GM12878 (cell line): ENCODE data around the gene COL27A1. TPM values are rescaled to one million over a fixed set of nuclear protein-coding genes. Genes with fewer than 3 reads are reported as not detected.

ENCODE experiments used
- ATAC-seq: fragments of 200-7000 bp; cut with Tn5 transposase; 3 replicates; pipeline ENCODE4 v1.9.1; 2020; ENCODE audit warnings: mild to moderate bottlenecking, moderate library complexity
- BruUV-seq: library from RNA; stranded (reverse); fragments of 400-500 nt; replicated peaks from 2 replicates; lab custom pipeline; 2021; lab: Mats Ljungman, UMichigan
- CTCF ChIA-PET: fragments of 300-600 bp; sonication (Branson Sonifier 250); formaldehyde crosslinking; extraction: SDS; loops from one replicate; lab custom pipeline; 2021; ENCODE audit warnings: inconsistent platforms; lab: Yijun Ruan, JAX
- POLR2A ChIA-PET: fragments of 350-600 bp; formaldehyde crosslinking; extraction: SDS; loops from one replicate; lab custom pipeline; 2021; ENCODE audit warnings: inconsistent platforms; lab: Charles Lee
- RAD21 ChIA-PET: fragments of 300-600 bp; sonication (Branson Sonifier 250); formaldehyde crosslinking; loops from one replicate; lab custom pipeline; 2023; ENCODE audit warnings: antibody characterized with exemption; ENCODE audit not compliant: unreplicated experiment; lab: Charles Lee
- SMC1A ChIA-PET: fragments of 300-600 bp; sonication (Branson Sonifier 250); formaldehyde crosslinking; loops from one replicate; lab custom pipeline; 2023; ENCODE audit not compliant: unreplicated experiment, uncharacterized antibody; lab: Charles Lee
- DNase-seq: peaks from one replicate; pipeline ENCODE4 v3.0.0-alpha.2; 2011; ENCODE audit warnings: low read depth, low spot score
- FAIRE-seq: peaks from 3 replicates; lab custom pipeline; 2011; peaks lifted over from hg19 to GRCh38; lab: Jason Lieb, UNC
- H2AFZ ChIP-seq: 2 replicates; pipeline ENCODE4 v1.6.0; 2011; ENCODE audit warnings: low read depth, low read length, control low read depth; ENCODE audit not compliant: control insufficient read depth
- H3K27ac ChIP-seq: 2 replicates; pipeline ENCODE4 v1.5.1; 2011; ENCODE audit warnings: control low read depth; ENCODE audit not compliant: control insufficient read depth, insufficient read depth
- H3K27me3 ChIP-seq, 2 experiments: replicated peaks in 1 of 2; 2 replicates each; pipeline versions ENCODE4 v1.6.0 to v1.6.1; 2011; ENCODE audit warnings: low read length in 1 of 2; ENCODE audit not compliant: control insufficient read depth in 2 of 2, insufficient read depth in 2 of 2
- H3K36me3 ChIP-seq, 2 experiments: 2 replicates each; pipeline ENCODE4 v1.5.1; 2011; ENCODE audit warnings: low read length in 1 of 2; ENCODE audit not compliant: control insufficient read depth in 2 of 2, insufficient read depth in 2 of 2
- H3K4me1 ChIP-seq: 2 replicates; pipeline ENCODE4 v1.6.1; 2011; ENCODE audit warnings: mild to moderate bottlenecking, low read length, moderate library complexity, mixed read lengths; ENCODE audit not compliant: control insufficient read depth, insufficient read depth
- H3K4me2 ChIP-seq: 2 replicates; pipeline ENCODE4 v1.6.0; 2011; ENCODE audit warnings: control low read depth; ENCODE audit not compliant: control insufficient read depth, insufficient read depth
- H3K4me3 ChIP-seq: fragments of 200-600 bp; sonication (generic); 2 replicates; pipeline ENCODE4 v1.5.1; 2016
- H3K79me2 ChIP-seq: 2 replicates; pipeline ENCODE4 v1.6.0; 2011; ENCODE audit warnings: low read length; ENCODE audit not compliant: control insufficient read depth, insufficient read depth
- H3K9ac ChIP-seq: 2 replicates; pipeline ENCODE4 v1.8.0; 2011; ENCODE audit warnings: low read length, control low read depth, mixed read lengths; ENCODE audit not compliant: control insufficient read depth, insufficient read depth
- H3K9me3 ChIP-seq: replicated peaks from 3 replicates; pipeline ENCODE4 v1.5.1; 2011; ENCODE audit warnings: mild to moderate bottlenecking, low read length; ENCODE audit not compliant: control insufficient read depth, insufficient read depth
- H4K20me1 ChIP-seq: 2 replicates; pipeline ENCODE4 v1.6.0; 2011; ENCODE audit not compliant: control insufficient read depth, insufficient read depth
- DPF2 ChIP-seq: fragments of 450-650 bp; IDR thresholded peaks from 2 replicates; pipeline ENCODE4 v1.6.1; 2017; ENCODE audit warnings: mild to moderate bottlenecking
- ESRRA ChIP-seq: IDR thresholded peaks from 2 replicates; pipeline ENCODE4 v1.6.1; 2012; ENCODE audit warnings: mild to moderate bottlenecking, low read length, improper control_type of control experiment
- GABPA ChIP-seq: IDR thresholded peaks from 2 replicates; pipeline ENCODE4 v1.6.1; 2014; ENCODE audit warnings: antibody characterized with exemption, low read depth, mild to moderate bottlenecking, inconsistent platforms
- HCFC1 ChIP-seq: fragments of 150-350 bp; IDR thresholded peaks from 2 replicates; pipeline ENCODE4 v1.6.1; 2014; ENCODE audit warnings: low read length
- MXI1 ChIP-seq: fragments of 150-350 bp; IDR thresholded peaks from 2 replicates; pipeline ENCODE4 v1.6.1; 2011; ENCODE audit warnings: low read depth, mild to moderate bottlenecking, inconsistent platforms, low read length, improper control_type of control experiment
- NFXL1 ChIP-seq: fragments of 450-650 bp; IDR thresholded peaks from 2 replicates; pipeline ENCODE4 v1.6.1; 2017; ENCODE audit warnings: antibody characterized with exemption, mild to moderate bottlenecking, borderline replicate concordance
- NR2C2 ChIP-seq: IDR thresholded peaks from 2 replicates; pipeline ENCODE4 v1.6.1; 2011; ENCODE audit warnings: borderline replicate concordance, low read depth; ENCODE audit not compliant: control insufficient read depth, insufficient read length
- PAX5 ChIP-seq: IDR thresholded peaks from 2 replicates; pipeline ENCODE4 v1.6.1; 2011; ENCODE audit warnings: low read depth, low read length, borderline replicate concordance
- PML ChIP-seq: IDR thresholded peaks from 2 replicates; pipeline ENCODE4 v1.6.1; 2012; ENCODE audit warnings: low read length, inconsistent platforms
- PRDM15 ChIP-seq: fragments of 450-650 bp; formaldehyde crosslinking; IDR thresholded peaks from 2 replicates; pipeline ENCODE4 v1.4.0; 2020; ENCODE audit warnings: mild to moderate bottlenecking, moderate library complexity
- SPI1 ChIP-seq: IDR thresholded peaks from 2 replicates; pipeline ENCODE4 v1.6.1; 2011; ENCODE audit warnings: low read depth, mild to moderate bottlenecking, low read length, moderate library complexity, borderline replicate concordance; ENCODE audit not compliant: insufficient read depth
- TARDBP ChIP-seq: IDR thresholded peaks from 2 replicates; pipeline ENCODE4 v1.6.1; 2016; ENCODE audit warnings: borderline replicate concordance
- YBX1 ChIP-seq: fragments of 450-650 bp; IDR thresholded peaks from 2 replicates; pipeline ENCODE4 v1.6.1; 2016; ENCODE audit warnings: antibody characterized with exemption
- ZZZ3 ChIP-seq: IDR thresholded peaks from 2 replicates; pipeline ENCODE4 v1.6.1; 2011; ENCODE audit warnings: low read depth; ENCODE audit not compliant: control insufficient read depth, insufficient read length
- WGBS: methylation state at CpG from one replicate; pipeline ENCODE4 v1.1.6; 2016; ENCODE audit warnings: low lambda C conversion rate; ENCODE audit not compliant: insufficient replicate concordance, insufficient coverage; ENCODE audit errors: missing lambda C conversion rate; 5-methylcytosine and 5-hydroxymethylcytosine counted together
- in situ Hi-C: fragments of 300-500 bp; cut with MboI; formaldehyde crosslinking; loops from 9 replicates; pipeline ENCODE4 v1.14.3; 2018; ENCODE audit warnings: mixed read lengths
- intact Hi-C: fragments of 100-400 bp; cut with micrococcal nuclease; formaldehyde crosslinking; loops from one replicate; pipeline ENCODE4 v1.14.2; 2022; ENCODE audit not compliant: unreplicated experiment
- polyA plus RNA-seq, 11 experiments: library from polyadenylated mRNA; depleted of rRNA in 4 of 11; unstranded in 6 of 11; stranded (reverse) in 5 of 11; fragments of >200 nt; fragmentation: Nextera tagmentation in 4 of 11; fragmentation: Illumina TruSeq in 1 of 11; extraction: Ambion mirVana in 4 of 11; extraction: Trizol in 1 of 11; gene quantifications; 1 replicate in 1 of 11; 2 replicates in 10 of 11; pipeline versions ENCODE4 v1.2.1 to v1.2.3, GENCODE V29; 2011 to 2016; ENCODE audit warnings: inconsistent platforms in 2 of 11, missing spikeins in 2 of 11, low read depth in 1 of 11
- total RNA-seq, 4 experiments: library from RNA; depleted of rRNA in 3 of 4; stranded (reverse); fragments of >200 nt in 3 of 4; fragmentation: Illumina TruSeq in 1 of 4; extraction: Trizol in 1 of 4; gene quantifications; 2 replicates each; pipeline versions ENCODE4 v1.2.1 to v1.2.3, GENCODE V29; 2013 to 2021
- TF ChIP-seq, protein P1 (sequence below): IDR thresholded peaks from 2 replicates; pipeline ENCODE4 v1.6.1; 2012; ENCODE audit warnings: low read depth, low read length, improper control_type of control experiment
- TF ChIP-seq, protein P2 (sequence below): fragments of 450-650 bp; IDR thresholded peaks from 2 replicates; pipeline ENCODE4 v1.6.1; 2016; ENCODE audit warnings: mild to moderate bottlenecking, moderate library complexity, borderline replicate concordance

The COL27A1 gene
- total and polyA plus RNA-seq, 10 of the 15 experiments (the other 5 are each of a cell fraction or from before 2014, with no cell fraction given) = 0.10 TPM; not detected in 9

- WGBS = 71% methylated on average over 5 of the region's 5 CpGs
- no peaks in the 10 kb centered on the region for H3K9me3 ChIP-seq
- no peak for ATAC-seq
- RAD21 ChIA-PET = no interaction called here
- H3K27ac ChIP-seq = no peak overlapping the region
- H4K20me1 ChIP-seq = no peaks in the 10 kb centered on the region
- H3K36me3 ChIP-seq = no peaks in the 10 kb centered on the region
- no peaks in the 10 kb centered on the region for H3K79me2 ChIP-seq
- TF ChIP-seq ESRRA (no peak), HCFC1 (no peak), NR2C2 (no peak), YBX1 (no peak), DPF2 (no peak), ZZZ3 (no peak), TARDBP (no peak), PML (no peak), PAX5 (no peak), GABPA (no peak), MXI1 (no peak), NFXL1 (no peak), SPI1 (no peak), PRDM15 (CRISPR knock-in tag) (no peak)
- TF ChIP-seq, protein P1, sequence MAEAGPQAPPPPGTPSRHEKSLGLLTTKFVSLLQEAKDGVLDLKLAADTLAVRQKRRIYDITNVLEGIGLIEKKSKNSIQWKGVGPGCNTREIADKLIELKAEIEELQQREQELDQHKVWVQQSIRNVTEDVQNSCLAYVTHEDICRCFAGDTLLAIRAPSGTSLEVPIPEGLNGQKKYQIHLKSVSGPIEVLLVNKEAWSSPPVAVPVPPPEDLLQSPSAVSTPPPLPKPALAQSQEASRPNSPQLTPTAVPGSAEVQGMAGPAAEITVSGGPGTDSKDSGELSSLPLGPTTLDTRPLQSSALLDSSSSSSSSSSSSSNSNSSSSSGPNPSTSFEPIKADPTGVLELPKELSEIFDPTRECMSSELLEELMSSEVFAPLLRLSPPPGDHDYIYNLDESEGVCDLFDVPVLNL = no peak
- TF ChIP-seq, protein P2, sequence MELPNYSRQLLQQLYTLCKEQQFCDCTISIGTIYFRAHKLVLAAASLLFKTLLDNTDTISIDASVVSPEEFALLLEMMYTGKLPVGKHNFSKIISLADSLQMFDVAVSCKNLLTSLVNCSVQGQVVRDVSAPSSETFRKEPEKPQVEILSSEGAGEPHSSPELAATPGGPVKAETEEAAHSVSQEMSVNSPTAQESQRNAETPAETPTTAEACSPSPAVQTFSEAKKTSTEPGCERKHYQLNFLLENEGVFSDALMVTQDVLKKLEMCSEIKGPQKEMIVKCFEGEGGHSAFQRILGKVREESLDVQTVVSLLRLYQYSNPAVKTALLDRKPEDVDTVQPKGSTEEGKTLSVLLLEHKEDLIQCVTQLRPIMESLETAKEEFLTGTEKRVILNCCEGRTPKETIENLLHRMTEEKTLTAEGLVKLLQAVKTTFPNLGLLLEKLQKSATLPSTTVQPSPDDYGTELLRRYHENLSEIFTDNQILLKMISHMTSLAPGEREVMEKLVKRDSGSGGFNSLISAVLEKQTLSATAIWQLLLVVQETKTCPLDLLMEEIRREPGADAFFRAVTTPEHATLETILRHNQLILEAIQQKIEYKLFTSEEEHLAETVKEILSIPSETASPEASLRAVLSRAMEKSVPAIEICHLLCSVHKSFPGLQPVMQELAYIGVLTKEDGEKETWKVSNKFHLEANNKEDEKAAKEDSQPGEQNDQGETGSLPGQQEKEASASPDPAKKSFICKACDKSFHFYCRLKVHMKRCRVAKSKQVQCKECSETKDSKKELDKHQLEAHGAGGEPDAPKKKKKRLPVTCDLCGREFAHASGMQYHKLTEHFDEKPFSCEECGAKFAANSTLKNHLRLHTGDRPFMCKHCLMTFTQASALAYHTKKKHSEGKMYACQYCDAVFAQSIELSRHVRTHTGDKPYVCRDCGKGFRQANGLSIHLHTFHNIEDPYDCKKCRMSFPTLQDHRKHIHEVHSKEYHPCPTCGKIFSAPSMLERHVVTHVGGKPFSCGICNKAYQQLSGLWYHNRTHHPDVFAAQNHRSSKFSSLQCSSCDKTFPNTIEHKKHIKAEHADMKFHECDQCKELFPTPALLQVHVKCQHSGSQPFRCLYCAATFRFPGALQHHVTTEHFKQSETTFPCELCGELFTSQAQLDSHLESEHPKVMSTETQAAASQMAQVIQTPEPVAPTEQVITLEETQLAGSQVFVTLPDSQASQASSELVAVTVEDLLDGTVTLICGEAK = no peak
- H3K27me3 ChIP-seq = peaks cover 1 to 4% of the 10 kb centered on the region in 2 experiments; a peak in 1 of 4 replicates
- CTCF ChIA-PET = no interaction called here
- DNase-seq = no peak
- SMC1A ChIA-PET = no interaction called here
- H3K4me1 ChIP-seq = no peaks in the 10 kb centered on the region
- no peak overlapping the region for H3K9ac ChIP-seq
- no peak overlapping the region for H3K4me3 ChIP-seq
- no TSS peak for BruUV-seq
- no peak for FAIRE-seq
- intact Hi-C loops = no loop called here
- no peak overlapping the region for H3K4me2 ChIP-seq
- H2AFZ ChIP-seq = no peak overlapping the region
- POLR2A ChIA-PET = no interaction called here
- in situ Hi-C loops = no loop called here
Observed at GRCh38 chr9:114149181-114149580, 6.2 kb upstream of the COL27A1 start.
